NCI-H510A treated with DMSO at 0.1 percent for 48 hours (cell line): ENCODE results near the gene IGFBPL1.

Source experiments
- DNase-seq: peaks from one replicate; lab custom pipeline; 2025; lab: John Stamatoyannopoulos, UW

The IGFBPL1 gene

DNA sequence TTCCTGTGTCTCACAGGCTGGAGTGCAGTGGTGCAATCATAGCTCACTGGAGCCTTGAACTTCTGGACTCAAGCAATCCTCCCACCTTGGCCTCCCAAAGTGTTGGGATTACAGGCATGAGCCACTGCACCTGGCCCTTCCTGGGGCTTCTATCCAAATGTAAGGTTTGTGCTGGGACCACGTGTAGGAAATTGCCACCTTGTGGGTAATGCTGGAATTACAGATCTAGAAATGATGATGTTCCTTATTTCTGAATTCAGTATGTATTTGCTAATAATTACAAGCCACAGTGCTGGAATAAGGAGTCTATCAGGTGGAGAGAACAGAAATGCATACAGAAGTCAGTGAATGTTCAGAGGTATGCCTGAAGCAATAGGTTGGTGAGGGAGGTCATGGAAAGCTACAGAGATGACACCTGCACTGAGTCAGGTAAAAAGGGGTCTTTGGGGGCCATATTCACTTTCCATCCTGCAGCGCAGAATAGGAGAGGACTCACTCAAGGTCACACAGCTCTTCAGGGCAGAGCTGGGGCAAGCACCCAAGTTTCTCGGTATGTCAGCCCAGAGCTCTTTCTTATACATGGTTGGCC is 8.8 kb upstream of the IGFBPL1 start:
- DNase-seq, result peak; percentile 42

DNA sequence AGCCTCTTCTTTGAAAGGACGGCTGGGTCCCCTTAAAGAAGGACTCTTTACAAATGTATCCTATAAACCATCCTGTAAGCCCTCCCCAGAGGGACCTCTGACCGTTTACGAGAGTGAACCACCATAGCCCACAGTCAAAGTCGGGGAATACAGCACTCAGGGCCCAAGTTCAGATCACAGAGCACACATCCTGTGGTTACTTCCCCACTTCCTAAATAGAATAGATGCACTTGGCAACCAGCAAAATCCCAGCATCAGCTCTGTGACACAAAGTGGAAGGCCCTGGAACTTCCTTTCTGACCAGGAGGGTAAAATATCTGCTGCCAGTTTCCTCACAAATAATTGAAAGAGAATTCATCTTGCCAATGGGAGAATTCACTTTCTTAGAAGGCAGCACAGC is 6.9 kb upstream of the IGFBPL1 start:
- no peak for DNase-seq

DNA sequence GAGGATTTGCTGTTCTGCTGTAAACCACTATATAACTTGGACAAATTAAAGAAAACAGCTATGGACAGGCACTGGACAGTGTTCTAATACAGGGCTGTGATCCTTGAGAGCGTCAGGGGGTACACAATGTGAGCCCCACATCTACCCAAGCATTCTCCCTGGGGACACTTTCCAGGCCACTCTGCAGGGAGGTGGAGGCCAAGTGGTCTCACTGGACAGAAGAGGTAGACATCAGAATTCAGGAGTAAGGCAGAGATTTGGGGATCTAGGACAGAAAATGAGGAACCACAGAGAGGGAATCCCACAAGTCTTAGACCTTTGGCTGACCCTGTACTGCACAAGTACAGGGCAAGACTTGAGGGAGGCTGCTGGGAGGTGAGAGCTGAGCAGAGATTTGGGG is 3.8 kb upstream of the IGFBPL1 start:
- no peak for DNase-seq

- DNase-seq, result no peak
Measured at GRCh38 chr9:38424918-38425317, 664 bp upstream of the IGFBPL1 start.

DNA sequence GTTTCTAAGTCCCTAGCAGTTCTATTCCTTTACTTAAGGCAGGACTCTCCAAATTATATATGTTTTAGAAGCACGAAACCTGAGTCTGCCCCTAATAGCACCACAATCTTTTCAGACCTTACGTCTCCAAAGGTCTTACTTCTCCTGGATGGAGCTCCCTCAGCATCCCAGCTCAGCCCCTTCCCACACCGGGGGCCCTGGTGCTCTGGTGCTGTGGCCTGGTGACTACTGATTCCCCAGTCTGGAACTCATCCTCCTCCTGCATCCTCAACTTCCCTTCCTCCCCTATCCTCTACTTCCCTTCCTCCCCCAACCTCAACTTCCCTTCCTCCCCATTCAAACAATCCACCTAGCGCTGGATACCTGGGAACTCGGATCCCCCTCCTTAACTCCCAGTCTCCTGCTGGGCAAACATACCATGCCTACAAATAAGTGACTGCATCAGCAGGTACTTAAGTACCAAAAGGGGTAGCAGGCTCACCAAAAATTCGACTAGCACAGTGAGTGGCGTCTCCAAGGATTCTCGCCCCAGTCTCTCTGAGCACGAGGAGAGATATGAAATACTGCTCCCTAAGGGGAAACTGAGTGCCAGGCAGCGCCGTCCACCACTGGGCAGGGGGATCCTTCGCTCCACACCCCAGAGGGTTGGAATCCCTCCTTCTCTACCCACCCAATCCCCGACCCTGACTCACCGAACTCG is 831 bp downstream of the IGFBPL1 start:
- DNase-seq, result peak; percentile 12

DNA sequence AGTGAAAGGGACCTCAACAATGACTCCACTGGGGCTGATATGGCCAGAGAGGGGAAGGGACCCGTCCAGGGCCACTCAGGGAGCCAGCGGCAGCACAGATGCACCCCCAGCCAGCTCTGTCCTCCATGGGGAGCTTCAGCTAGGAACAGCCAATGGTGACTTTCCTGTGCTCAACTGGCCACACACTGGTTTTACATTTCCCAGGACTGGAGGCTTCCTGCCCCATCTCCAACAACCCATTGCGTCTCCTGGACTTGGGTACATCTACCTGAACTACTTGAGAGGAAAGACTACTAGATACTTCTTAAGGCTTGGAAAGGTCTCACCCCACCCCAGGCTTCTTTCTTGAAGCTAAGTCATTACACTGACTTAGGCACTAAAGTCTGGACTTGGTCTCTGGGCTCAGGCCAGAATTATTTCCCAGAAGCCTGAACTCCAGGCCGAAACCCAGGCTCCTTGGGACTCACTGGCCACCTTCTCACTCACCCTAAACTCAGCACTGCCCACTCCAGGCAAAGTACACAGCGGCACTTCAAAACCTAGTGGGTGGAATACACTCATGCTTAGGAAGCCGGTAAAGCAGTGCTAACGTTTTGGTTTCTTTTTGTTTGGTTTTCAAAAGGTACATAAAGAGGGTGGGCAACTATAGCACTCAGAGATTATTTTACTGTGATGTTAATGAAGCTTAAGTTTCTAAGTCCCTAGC is 1.5 kb downstream of the IGFBPL1 start:
- no peak for DNase-seq

DNA sequence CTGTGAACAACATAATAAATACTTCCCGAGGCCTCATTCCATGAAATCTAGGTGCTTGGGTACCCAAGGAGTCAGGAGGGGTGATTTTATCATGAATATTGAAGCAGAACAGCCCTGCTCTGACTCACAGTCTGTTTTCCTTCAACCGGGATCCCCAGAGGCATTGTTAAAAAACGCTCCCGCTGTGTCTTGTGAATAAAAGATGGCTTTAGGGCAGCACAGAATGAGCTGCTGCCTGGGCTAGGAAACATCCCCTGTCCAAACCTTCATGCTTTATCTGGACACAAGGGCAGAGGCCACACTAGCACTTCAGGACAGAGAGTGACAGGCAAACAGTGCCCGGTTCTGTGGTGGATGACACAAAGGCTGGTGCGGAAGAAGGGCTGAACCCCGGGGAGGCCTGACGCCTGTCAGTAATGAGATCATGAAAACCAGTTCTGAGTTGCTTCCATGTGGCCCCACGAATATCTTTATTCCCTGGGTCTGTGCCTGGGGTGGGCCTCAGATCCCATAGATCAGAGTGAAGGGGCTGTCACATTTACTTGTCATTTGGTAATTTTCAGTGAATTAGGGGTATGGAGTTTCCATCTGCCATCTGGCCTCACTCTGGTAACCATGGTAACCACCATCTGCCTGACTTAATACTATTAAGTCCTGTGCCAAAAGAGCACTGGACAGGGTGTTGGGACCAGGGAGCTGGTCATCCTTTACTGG is 2.6 kb downstream of the IGFBPL1 start:
- no peak for DNase-seq

DNA sequence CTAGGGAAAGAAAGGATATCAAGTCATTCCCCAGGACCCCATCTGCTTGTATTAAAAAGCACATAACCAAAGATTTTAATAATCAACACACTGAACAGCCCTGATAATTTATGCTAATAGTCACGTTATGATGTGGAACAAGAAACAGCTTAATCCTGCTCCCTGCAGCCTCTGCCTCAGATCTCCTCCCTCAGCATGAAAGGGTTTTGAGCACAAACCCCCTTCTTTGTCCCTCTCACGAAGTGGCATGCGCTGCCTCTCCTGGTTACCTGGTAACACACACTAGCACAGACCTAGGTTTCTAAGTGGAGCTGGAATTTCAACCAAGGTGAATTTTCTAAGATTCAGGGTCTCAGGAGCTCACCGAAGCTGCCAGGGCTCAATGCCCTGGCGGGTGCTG is 5.1 kb downstream of the IGFBPL1 start:
- no peak for DNase-seq

- DNase-seq, result no peak
Measured at GRCh38 chr9:38418366-38418765, 5.9 kb downstream of the IGFBPL1 start.

DNA sequence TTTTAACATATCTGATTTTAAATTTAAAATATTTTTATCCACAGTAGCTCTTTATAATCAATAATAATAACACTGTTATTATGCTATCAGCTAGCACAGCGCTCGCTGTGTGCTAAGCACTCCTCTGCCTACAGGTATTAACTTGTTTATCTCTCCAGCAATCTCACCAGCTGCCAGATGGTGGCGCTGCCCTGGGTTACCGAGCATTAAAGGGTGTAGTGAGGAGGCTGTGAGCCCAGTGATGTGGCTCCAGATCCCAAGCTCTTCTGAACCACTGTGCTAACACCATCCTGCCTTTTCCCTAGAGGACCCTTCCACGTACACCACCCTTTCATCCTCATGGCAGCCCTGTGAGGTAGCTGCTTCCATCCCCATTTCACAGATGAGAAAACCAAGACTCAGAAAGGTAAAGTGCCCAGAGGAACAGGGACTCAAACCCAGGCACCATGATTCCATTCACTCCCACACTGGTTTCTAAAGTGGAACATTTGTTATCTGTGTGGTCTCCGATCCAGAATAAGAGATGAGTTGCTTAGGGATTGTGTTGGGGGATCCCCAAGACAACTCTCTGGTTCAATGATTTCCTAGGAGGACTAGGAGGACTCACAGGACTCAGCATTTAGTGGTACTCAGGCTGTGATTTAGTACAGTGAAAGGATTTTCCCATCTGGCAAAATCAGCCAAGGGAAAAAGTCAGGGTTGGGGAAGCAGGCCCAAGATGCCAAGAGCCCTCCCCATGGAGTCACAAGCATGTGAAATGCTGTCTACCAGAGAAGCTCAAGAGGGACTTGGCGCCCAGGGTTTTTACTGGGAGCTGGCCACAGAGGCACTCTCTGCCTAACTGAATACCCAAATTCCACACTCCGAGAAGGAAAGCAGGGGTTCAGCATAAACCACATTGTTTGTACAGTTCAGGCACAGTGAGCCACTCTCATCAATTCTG is 7.0 kb downstream of the IGFBPL1 start:
- no peak for DNase-seq

DNA sequence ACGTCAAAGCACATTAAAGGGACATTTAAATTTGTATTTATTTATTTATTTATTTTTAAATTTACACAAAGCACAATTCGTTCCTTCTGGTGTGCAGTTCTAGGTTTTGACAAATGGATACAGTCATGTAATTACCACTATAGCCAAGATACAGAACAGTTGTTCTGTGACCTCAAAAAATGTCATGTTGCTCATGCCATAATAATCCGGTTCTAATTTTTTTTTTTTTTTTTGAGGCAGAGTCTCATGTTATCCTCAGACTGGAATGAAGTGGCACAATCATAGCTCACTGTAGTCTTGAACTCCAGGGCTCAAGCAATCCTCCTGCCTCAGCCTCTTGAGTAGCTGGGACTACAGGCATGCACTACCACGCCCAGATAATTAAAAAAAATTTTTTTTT is 7.8 kb downstream of the IGFBPL1 start:
- DNase-seq, result no peak

- no peak for DNase-seq
Measured at GRCh38 chr9:38415856-38416255, 8.4 kb downstream of the IGFBPL1 start.

- DNase-seq, result no peak
Measured at GRCh38 chr9:38414040-38414723, 10.1 kb downstream of the IGFBPL1 start.

DNA sequence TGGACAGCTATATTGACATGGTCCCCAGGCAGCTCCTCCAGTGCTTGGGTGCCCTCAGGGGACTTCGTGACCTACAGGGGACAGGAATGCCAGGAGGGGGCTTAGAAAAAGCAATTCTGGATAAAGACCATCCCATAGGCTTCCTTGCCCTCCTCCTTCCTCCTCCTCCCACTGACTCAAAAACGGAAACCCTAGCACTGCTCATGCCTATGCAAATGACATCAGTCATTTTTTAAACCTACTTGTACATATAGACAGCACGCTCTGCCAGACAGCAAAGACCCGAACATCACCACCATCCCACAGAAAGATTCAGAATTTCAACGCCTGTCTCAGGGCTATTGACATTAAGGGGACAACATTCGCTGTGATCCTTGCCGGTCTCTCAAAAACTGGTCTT is 11.0 kb downstream of the IGFBPL1 start:
- DNase-seq, result no peak

DNA sequence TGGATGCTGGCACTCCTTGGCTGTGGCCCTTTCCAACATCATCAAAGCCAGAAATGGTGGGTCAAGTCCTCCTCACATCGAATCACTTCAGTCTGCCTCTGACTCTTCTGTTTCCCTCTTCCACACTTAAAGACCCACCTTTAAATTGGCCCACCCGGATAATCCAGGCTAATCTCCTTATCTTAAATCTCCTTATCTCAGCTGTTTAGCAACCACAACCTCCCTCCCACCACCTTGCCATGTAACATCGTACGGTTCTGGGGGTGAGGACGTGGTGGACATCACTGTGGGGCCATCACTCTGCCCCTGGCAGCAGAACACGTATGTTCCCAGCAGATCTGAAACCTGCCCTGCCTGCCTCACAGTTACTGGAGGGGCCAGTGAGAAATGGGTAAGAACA is 11.5 kb downstream of the IGFBPL1 start:
- DNase-seq, result no peak

GRCh38 chr9:38408719-38409118 is 15.5 kb downstream of the IGFBPL1 start:
- no peak for DNase-seq

GRCh38 chr9:38406476-38407186 is 17.6 kb downstream of the IGFBPL1 start:
- DNase-seq, result no peak

GRCh38 chr9:38405785-38406184 is 18.5 kb downstream of the IGFBPL1 start:
- DNase-seq, result no peak

- no peak for DNase-seq
Measured at GRCh38 chr9:38404314-38404713, 19.9 kb downstream of the IGFBPL1 start.

GRCh38 chr9:38401994-38402393 is 22.3 kb downstream of the IGFBPL1 start:
- DNase-seq, result no peak
